ENCODE data around the gene CDC42EP4.
"Not testable (repeated sequence)": the region's sequence is repeated elsewhere in the genome, so short reads cannot be mapped to it uniquely, and the experiment has no call there.

Gene CDC42EP4

GRCh38 chr17:73343168-73343634 is 31.4 kb upstream of the CDC42EP4 start:
- DNase-seq (ENCODE audit: low read depth): no peak

GRCh38 chr17:73342541-73343167 is 30.9 kb upstream of the CDC42EP4 start:
- DNase-seq (ENCODE audit: low read depth): peak; percentile 41

GRCh38 chr17:73342050-73342522 is 30.3 kb upstream of the CDC42EP4 start:
- no peak for DNase-seq (ENCODE audit: low read depth)

GRCh38 chr17:73341350-73342049 is 29.7 kb upstream of the CDC42EP4 start:
- DNase-seq (ENCODE audit: low read depth): no peak

GRCh38 chr17:73340093-73340596 is 28.3 kb upstream of the CDC42EP4 start:
- peak; percentile 90 for DNase-seq (ENCODE audit: low read depth)

- no peak for DNase-seq (ENCODE audit: low read depth)
Observed at GRCh38 chr17:73338566-73339197, 26.9 kb upstream of the CDC42EP4 start.

- no peak for DNase-seq (ENCODE audit: low read depth)
Observed at GRCh38 chr17:73338050-73338521, 26.3 kb upstream of the CDC42EP4 start.

- DNase-seq (ENCODE audit: low read depth): no peak
Observed at GRCh38 chr17:73337330-73337710, 25.5 kb upstream of the CDC42EP4 start.

- no peak for DNase-seq (ENCODE audit: low read depth)
Observed at GRCh38 chr17:73336408-73337329, 24.9 kb upstream of the CDC42EP4 start.

- no peak for DNase-seq (ENCODE audit: low read depth)
Observed at GRCh38 chr17:73335591-73336407, 24.0 kb upstream of the CDC42EP4 start.

- no peak for DNase-seq (ENCODE audit: low read depth)
Observed at GRCh38 chr17:73334771-73335513, 23.1 kb upstream of the CDC42EP4 start.

- DNase-seq (ENCODE audit: low read depth): not testable (repeated sequence)
Observed at GRCh38 chr17:73333445-73333844, 21.6 kb upstream of the CDC42EP4 start.

GRCh38 chr17:73331060-73331459 is 19.3 kb upstream of the CDC42EP4 start:
- DNase-seq (ENCODE audit: low read depth): no peak

GRCh38 chr17:73327676-73328075 is 15.9 kb upstream of the CDC42EP4 start:
- no peak for DNase-seq (ENCODE audit: low read depth)

- no peak for DNase-seq (ENCODE audit: low read depth)
Observed at GRCh38 chr17:73325527-73325842, 13.7 kb upstream of the CDC42EP4 start.

- no peak for DNase-seq (ENCODE audit: low read depth)
Observed at GRCh38 chr17:73324711-73325526, 13.1 kb upstream of the CDC42EP4 start.

- DNase-seq (ENCODE audit: low read depth): no peak
Observed at GRCh38 chr17:73324160-73324475, 12.3 kb upstream of the CDC42EP4 start.

GRCh38 chr17:73323409-73324159 is 11.8 kb upstream of the CDC42EP4 start:
- DNase-seq (ENCODE audit: low read depth): no peak

Data from HS-5 (cell line).